A549 (cell line): Measurements from ENCODE around the gene CABP1.

ENCODE experiments used
- CBX8 ChIP-seq: fragments of 200-600 bp; sonication (generic); IDR thresholded peaks from 2 replicates; pipeline ENCODE4 v1.6.1; 2016
- CTCF ChIP-seq: fragments of >200 bp; sonication (Bioruptor Twin); formaldehyde crosslinking; IDR thresholded peaks from 3 replicates; pipeline ENCODE4 v1.5.1; 2016
- JUN ChIP-seq, 2 experiments: fragments of >200 bp; sonication (Bioruptor Twin); formaldehyde crosslinking; IDR thresholded peaks; 2 replicates in 1 of 2; 3 replicates in 1 of 2; pipeline ENCODE4 v1.6.1; 2016 to 2017
- POLR2A ChIP-seq: IDR thresholded peaks from 2 replicates; pipeline ENCODE4 v1.6.1; 2012; ENCODE audit warnings: mild to moderate bottlenecking, low read length
- RFX5 ChIP-seq: fragments of 450-650 bp; IDR thresholded peaks from 2 replicates; pipeline ENCODE4 v1.7.1; 2014; ENCODE audit warnings: antibody characterized with exemption, mild to moderate bottlenecking, moderate library complexity
- RNF2 ChIP-seq: fragments of 200-600 bp; sonication (generic); IDR thresholded peaks from 2 replicates; pipeline ENCODE4 v1.6.1; 2016; ENCODE audit warnings: low read depth, mild to moderate bottlenecking, antibody characterized with exemption, moderate library complexity, borderline replicate concordance
- TF ChIP-seq, protein P1 (sequence below): IDR thresholded peaks from 2 replicates; pipeline ENCODE4 v1.6.1; 2012
- TF ChIP-seq, protein P2 (sequence below): fragments of 450-650 bp; IDR thresholded peaks from 2 replicates; pipeline ENCODE4 v1.6.1; 2014; ENCODE audit warnings: antibody characterized with exemption

DNA sequence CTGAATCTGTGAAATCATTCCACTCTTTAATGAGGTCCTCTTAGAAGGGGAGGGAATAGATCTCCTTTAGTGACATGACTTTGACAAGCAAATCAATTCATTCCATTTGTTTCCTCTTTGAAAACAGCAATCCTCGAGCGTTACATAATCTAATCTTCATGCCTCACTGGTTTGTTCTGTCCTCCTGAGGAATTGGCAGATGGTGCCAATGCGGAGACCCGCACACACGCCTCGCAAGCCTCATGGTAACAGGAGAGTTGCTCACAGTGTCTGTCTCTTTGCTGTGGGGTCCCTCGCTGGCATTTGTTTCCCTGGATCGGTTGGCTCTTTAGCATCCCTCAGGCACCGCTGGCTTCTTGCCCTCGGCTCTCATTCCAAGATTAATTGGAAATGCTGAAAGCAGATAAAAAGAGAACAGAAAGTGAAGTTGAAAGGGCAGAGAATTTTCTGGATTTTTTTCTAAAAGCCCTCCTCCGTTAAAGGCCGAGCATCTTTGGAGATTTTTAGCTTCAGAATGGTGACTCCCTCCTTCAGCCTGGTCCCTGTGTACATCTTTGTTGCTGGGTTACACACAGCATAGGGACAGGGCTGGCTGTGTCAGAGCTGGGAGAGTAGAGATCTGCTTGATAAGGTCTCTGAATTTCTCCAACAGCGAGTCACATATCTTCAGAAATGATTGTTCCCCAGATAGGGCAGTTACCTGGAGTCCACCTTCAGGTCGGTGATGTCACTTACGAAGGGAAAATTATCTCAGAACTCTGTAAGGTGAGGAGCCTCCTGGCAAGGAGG is 10.1 kb upstream of the CABP1 start:
- no peak for TF ChIP-seq CTCF
- no peak for TF ChIP-seq RNF2
- no peak for TF ChIP-seq POLR2A
- no peak for TF ChIP-seq RFX5
- no peak for TF ChIP-seq JUN (IDR thresholded peaks at IDR 0.05)
- TF ChIP-seq CBX8 = no peak
- TF ChIP-seq, protein P1, sequence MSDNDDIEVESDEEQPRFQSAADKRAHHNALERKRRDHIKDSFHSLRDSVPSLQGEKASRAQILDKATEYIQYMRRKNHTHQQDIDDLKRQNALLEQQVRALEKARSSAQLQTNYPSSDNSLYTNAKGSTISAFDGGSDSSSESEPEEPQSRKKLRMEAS = no peak
- TF ChIP-seq, protein P2, sequence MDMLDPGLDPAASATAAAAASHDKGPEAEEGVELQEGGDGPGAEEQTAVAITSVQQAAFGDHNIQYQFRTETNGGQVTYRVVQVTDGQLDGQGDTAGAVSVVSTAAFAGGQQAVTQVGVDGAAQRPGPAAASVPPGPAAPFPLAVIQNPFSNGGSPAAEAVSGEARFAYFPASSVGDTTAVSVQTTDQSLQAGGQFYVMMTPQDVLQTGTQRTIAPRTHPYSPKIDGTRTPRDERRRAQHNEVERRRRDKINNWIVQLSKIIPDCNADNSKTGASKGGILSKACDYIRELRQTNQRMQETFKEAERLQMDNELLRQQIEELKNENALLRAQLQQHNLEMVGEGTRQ = no peak
